GM12878 (cell line): Measurements from ENCODE around the gene TIAM1.

Experiments used
- CHD2 ChIP-seq: IDR thresholded peaks from 2 replicates; pipeline ENCODE4 v1.6.1; 2011; ENCODE audit warnings: low read depth, low read length, improper control_type of control experiment, borderline replicate concordance
- CTCF ChIP-seq, 3 experiments: IDR thresholded peaks in 2 of 3; conservative IDR thresholded peaks in 1 of 3; 2 replicates each; pipeline ENCODE4 v1.5.1; 2011; ENCODE audit warnings: low read depth in 3 of 3, low read length in 3 of 3, mild to moderate bottlenecking in 3 of 3, control low read depth in 2 of 3, moderate library complexity in 2 of 3, inconsistent platforms in 1 of 3, mixed read lengths in 1 of 3; ENCODE audit not compliant: control insufficient read depth in 2 of 3, insufficient read depth in 1 of 3; ENCODE audit errors: extremely low read depth in 1 of 3
- EP300 ChIP-seq, 2 experiments: fragments of 150-350 bp in 1 of 2; IDR thresholded peaks; 2 replicates each; pipeline ENCODE4 v1.6.1; 2011 to 2012; ENCODE audit warnings: low read depth in 2 of 2, low read length in 2 of 2, borderline replicate concordance in 1 of 2, improper control_type of control experiment in 1 of 2, inconsistent platforms in 1 of 2; ENCODE audit not compliant: control insufficient read depth in 1 of 2
- POLR2A ChIP-seq: IDR thresholded peaks from 2 replicates; pipeline ENCODE4 v1.6.1; 2011; ENCODE audit warnings: low read depth, mild to moderate bottlenecking, low read length
- POLR2AphosphoS5 ChIP-seq: IDR thresholded peaks from 2 replicates; pipeline ENCODE4 v1.6.1; 2011; ENCODE audit warnings: mild to moderate bottlenecking, low read length, inconsistent platforms
- RAD21 ChIP-seq: IDR thresholded peaks from 2 replicates; pipeline ENCODE4 v1.6.1; 2011; ENCODE audit warnings: mild to moderate bottlenecking, low read depth, low read length, moderate library complexity; ENCODE audit not compliant: insufficient read depth
- SIN3A ChIP-seq: IDR thresholded peaks from 2 replicates; pipeline ENCODE4 v1.6.1; 2012; ENCODE audit warnings: low read depth, low read length, improper control_type of control experiment
- TF ChIP-seq, protein P1 (sequence below): IDR thresholded peaks from 2 replicates; pipeline ENCODE4 v1.6.1; 2011; ENCODE audit warnings: low read depth, low read length, improper control_type of control experiment, borderline replicate concordance

- TF ChIP-seq CTCF (IDR thresholded peaks at IDR 0.05 in 2 of 3, conservative IDR thresholded peaks at IDR 0.05 in 1 of 3; ENCODE audit: control insufficient read depth in 2 of 3, extremely low read depth in 1 of 3, insufficient read depth in 1 of 3, low read depth in 3 of 3, low read length in 3 of 3) = no peak
- TF ChIP-seq POLR2AphosphoS5 = no peak
- TF ChIP-seq POLR2A = no peak
- TF ChIP-seq, protein P1, sequence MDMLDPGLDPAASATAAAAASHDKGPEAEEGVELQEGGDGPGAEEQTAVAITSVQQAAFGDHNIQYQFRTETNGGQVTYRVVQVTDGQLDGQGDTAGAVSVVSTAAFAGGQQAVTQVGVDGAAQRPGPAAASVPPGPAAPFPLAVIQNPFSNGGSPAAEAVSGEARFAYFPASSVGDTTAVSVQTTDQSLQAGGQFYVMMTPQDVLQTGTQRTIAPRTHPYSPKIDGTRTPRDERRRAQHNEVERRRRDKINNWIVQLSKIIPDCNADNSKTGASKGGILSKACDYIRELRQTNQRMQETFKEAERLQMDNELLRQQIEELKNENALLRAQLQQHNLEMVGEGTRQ = no peak
- no peak for TF ChIP-seq RAD21
- TF ChIP-seq CHD2 = no peak
- TF ChIP-seq EP300 (IDR thresholded peaks at IDR 0.05; ENCODE audit: borderline replicate concordance in 1 of 2, control insufficient read depth in 1 of 2, low read depth in 2 of 2, low read length in 2 of 2) = no peak; a peak in 1 of 4 replicates
- no peak for TF ChIP-seq SIN3A
Measured at GRCh38 chr21:31329456-31330143, 14.5 kb downstream of the TIAM1 start.
